ENCODE data around the gene ITSN1.

The ITSN1 gene

DNA sequence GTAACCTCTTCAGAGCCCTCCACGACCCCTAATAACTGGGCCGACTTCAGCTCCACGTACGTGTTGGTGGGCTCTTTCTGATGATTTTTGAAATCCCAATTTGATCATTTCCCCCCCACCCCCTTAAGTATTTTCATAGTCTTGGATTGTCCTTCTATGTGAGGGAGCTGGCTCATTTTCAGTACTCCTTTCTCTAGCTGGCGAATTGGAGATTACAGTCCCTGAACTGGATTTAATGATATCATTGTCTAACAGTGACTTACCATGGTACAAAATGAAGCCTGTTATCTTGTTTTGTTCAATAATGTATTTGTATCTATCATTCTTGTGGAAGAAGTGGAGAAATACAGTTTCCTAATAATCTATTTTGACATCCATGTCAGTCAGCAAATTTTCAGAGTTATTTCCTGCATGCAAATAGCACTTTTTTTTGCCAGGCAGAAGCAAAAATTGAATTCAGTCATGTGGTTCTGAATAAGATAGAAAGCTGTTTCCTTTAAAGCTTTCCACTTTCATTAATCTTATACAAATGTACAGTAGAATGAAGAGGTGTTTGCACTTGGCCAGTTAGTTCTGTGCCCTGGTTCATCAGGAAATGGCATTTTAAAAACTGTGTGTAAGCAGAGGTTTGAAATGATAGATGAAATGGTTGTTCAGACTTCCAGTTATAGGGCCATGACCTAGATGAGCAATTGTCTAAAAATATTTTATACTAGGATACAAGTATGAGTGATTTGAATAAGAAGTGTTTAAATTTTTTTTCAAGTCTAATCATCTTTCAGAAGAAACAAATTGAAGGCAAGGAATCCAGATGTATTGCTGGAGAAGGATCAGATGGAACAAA is 169.1 kb downstream of the ITSN1 start:
- no peak for DNase-seq (ENCODE audit: low read depth)

DNA sequence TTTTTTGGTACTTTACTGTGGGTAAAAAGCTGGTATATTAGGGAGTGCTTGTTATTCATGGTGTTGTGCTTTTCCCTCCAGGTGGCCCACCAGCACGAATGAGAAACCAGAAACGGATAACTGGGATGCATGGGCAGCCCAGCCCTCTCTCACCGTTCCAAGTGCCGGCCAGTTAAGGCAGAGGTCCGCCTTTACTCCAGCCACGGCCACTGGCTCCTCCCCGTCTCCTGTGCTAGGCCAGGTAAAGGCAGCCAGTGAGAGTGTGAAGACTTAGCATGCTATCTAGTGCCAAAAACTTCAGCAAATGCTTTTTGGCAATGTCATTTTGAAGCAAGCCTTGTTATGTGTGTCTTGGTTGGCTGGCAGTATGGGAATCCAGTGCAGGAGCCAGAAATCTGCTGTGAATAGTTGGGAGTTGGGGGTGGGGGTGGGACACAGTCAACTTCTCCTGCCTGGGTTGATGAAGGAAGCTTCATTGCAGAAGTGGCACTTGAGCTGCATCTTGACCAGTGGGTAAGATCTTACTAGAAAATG is 171.6 kb downstream of the ITSN1 start:
- DNase-seq (ENCODE audit: low read depth): no peak

DNA sequence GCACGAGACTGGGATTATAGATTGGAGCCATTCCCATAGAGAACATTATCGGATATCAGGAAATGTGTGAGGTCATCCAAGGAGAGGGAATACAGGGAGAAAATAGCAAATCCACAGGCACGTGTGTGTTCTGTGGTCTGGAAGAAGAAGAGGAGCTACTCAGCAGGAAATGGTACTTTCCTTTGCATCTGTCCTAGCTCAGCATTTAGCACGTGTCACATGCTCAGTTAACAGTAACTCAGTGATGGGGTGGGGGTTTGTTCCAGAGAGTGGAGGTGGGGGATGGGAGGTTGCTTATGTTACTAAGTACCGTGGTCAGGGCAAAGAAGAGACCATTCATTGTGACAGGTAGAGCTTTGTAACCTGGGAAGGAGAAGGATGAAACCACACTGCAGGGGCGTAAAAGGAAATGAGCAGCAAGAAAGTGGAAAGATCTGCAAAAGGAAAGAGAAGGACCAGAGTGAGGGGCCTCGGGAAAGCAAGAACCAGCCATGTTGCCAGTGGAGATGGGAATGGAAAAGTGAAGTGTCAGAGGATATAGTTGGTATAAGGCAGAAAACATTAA is 172.9 kb downstream of the ITSN1 start:
- DNase-seq (ENCODE audit: low read depth): no peak

DNA sequence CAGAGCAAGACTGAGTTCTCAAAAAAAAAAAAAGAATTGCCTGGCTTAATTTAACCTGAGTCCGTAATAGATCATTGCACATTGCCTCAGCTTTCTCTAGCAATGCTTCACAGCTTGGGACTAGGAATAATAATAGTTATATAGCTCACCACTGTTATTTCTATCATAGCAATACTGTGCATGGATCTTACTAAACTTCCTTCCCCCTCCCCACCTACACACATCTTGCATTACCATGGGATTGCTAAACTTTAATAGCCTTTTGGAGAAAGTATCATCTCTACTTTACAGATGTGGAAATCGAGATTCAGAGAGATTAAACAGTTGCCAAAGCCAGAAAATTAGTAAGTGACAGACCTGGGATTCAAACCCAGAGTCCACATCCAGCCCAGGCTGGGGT is 173.9 kb downstream of the ITSN1 start:
- no peak for DNase-seq (ENCODE audit: low read depth)

DNA sequence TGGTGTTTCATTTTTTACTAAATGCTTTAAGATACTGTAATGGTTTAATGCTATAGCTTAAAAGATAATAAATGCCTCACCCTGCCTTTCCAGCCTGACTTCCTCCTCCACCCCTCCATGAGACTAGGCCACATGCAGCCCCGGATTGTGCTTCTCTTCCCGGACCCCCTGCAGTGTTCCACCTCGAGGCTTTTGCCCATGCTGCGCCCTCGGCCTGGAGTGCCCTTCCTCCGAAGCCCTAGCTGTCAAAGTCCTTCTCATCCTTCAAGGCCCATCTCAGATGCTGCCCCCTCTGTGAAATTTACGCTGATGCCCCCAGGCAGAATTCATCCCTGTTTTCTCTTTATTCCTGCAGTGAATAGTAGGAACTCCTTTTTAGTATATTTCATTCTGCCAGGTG is 174.8 kb downstream of the ITSN1 start:
- no peak for DNase-seq (ENCODE audit: low read depth)

DNA sequence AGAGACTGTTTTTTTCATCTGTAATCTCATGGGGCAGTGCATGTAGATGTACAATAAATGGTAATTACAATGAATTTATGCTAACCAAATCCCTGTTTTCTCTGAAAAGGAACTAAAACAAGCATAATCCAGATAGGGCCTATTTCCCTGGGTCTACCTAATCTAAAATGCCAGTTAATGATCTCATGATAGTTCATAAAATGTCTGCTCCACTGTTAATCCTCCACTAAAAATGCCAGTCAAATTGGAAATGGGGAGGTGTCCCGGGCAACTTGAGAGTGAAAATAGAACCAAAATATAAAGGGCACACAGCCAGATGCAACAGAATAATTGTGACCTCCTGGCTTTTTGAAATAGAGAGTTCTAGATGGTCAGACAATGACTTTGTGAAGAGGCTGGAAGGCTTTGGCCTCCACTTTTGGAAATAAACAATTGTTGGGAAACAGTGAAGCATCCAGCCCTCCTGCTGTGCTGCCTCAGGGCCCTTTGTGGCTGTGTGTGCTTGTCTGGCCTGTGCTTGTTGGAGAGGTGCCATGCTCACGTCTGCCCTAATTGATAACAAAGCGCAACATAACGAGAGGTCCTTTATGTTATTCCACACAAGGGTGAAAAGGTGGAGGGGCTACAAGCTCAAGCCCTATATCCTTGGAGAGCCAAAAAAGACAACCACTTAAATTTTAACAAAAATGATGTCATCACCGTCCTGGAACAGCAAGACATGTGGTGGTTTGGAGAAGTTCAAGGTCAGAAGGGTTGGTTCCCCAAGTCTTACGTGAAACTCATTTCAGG is 175.6 kb downstream of the ITSN1 start:
- no peak for DNase-seq (ENCODE audit: low read depth)

DNA sequence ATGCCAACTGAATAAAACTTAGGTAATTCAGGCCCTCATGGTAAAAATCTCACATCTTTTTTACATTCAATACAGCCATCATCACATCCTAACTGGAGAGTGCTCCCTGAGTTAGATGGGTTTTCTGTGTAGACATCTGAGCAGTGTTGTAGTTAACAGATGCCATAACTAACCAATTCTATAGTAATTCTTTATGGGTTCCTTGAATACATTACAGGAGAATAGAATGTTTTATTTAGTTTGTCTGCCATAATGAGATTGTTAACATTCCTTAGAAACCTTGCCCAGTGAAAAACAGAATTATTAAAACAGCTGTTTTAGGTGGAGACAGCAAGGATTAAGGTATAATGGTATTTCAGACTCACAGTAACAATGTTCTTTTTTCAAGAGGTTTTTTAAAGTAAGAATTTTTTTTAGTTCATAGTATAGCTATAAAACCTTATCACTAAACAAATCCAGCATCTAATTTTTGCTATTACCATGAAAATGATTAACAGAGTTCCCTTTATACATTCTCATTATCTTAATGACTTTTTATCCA is 178.0 kb downstream of the ITSN1 start:
- no peak for DNase-seq (ENCODE audit: low read depth)

DNA sequence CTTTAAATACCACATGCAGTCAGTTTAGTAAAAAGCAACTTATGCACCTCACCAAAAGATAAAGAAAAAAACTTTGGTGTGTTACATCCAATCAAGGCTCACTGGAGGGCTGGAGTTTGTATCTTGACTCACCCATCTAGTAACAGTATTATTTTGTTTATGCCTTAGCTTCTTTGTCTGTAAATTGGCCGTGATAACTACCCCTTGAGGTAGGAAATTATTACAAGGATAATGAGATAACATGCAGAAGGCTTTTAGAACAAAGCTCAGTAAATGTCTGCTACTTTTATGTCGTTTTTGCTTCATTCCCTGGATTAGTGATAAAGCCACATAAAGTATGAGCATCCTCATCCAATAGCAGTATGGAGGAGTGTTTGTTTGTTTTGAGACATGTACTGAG is 178.5 kb downstream of the ITSN1 start:
- DNase-seq (ENCODE audit: low read depth): no peak

DNA sequence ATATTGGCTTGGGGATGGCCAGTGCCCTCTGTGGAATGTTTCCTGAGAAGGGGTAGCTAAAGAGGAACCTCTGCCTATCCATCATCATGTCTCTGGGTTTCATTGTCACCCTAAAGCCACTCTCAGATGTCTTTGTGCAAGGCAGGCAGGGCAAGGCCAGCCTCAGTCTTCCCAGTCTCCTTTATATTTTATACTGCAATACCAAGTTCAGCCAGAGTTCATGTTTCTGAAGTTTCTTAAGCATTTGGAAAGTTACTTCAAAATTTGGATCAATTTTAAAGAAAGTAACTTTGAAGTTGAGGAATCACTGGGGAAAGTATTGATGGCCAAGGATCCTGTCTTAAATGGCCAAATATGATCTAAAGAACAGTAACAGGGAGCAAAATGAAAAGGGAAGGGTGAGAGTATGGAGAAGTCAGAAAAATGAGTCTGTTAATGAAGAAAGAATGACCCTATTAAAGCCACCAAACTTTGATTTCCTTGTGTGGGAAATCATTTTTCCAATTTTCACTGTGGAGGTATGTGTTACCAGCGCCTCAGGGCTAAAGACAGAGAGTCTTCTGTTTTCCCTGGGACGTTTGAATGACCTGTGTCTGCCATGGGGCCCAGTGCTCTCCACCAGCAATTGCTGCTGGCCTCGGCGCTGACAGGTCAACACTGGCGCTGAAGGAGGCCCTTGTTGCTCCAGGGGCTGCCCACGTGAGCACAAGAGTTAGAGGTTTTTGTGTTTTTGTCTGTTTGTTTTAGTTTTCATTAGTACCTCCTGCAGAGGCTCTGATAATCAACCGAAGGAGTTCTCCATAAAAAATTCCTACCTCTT is 179.4 kb downstream of the ITSN1 start:
- DNase-seq (ENCODE audit: low read depth): no peak

DNA sequence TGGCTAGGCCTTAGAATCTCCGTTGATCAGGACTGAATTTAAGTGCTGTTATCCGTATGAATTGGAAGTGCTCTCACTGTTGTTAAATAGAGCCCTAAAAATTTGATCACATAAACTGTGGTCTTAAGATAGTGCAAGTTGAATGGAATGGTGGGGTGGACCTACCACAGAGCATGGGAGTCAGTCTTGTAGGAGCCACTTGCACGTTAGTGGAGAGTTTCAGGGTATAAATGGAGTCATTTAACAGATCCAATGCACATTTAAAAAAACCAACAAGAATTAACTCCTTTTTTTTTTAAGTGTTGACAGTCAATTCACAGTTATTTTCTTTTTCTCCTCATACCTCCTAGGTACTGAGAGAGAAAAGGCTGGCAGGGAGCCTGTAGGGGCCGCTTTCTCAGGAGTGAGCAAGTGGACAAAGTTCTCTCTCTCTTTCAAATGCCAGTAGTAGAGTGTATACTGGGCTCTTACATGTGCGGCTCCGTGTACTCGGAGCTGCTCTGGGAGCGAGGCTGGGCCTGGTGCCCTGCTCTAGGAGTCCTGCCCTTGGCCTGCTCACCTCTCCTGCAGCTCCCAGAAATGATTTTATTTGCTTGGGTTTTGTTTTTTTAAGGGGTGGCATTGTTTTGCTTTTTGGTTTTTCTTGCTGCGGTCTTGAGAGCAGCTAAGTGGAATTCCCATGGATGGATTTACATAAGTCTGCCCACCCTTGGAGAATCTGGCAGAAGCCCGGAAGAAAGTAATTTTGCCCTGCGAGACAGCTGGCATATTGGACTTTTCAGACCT is 182.0 kb downstream of the ITSN1 start:
- no peak for DNase-seq (ENCODE audit: low read depth)

DNA sequence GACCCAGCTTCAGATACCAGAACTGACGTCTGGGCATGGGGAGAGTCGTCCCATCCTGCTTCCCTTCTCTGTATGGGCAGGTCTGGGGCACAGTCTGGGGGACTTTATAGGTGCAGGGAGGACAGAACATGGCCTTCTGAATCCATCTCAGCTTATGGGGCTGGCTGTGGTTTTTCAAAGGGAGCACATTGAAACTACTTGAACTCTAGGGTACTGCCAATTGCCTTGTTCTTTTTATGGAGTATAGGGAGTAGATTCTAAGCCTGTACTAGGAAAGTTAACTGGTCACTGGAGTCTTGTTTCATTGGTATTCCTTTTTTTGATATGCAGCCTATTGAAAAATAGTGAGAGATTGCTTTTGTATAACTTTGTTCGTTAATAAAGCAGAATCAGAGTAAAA is 183.1 kb downstream of the ITSN1 start:
- DNase-seq (ENCODE audit: low read depth): no peak

DNA sequence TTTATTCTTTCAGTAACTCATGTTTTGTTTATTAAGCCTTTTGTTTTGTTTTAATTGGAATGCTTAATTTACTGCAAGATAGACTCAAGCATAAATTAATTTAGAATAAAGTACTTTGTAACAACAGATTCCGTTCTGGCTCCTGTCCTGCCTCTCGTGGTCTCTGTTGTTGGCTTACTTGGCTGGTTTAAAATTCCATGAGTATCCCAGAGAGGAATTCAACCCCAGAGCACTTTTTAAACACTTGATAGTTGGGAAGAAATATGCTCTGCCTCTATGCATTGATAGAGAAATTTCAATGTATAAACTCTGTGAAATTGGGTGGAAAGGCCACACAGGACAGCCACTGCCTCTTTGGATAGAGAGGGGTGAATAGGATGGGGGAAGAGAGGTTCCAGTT is 183.6 kb downstream of the ITSN1 start:
- no peak for DNase-seq (ENCODE audit: low read depth)

DNA sequence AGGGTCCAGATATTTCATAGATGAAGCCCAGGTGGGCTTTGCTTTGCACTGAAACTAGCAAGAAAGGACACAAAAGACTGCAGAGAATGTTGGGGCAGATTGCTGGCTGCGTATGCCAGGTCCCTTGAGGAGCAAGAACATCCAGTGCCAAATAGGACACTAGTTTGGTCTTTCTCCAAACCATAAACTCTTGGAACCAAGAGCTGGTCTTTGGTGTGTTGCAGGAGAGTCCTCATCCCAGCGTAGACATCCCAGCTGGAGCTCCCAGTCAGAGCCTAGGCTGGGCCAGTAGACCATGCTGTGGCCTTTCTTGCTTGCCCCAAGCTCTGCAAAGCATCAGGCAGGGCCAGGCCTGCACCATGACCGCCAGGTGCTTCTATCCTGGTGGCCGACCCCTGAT is 185.8 kb downstream of the ITSN1 start:
- no peak for DNase-seq (ENCODE audit: low read depth)

DNA sequence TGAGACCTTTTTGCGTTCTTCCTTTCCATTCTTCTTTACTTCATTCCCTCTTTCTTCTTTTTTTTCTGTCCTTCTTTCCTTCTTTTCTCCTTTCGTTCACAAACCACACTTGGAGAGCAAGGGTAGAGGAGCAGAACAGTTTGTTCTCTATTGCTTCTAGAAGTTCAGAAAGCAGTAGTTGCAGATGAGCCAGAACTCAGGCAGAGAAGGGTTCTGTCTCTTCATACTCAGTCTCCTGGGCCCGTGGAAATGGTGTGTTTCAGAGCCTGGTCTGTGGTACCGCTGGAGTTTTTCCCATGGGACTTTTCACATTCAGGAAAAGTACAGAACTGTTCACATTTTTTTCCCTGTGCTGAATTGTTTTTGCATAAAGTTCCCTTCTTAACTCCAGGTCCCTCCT is 186.3 kb downstream of the ITSN1 start:
- DNase-seq (ENCODE audit: low read depth): no peak

DNA sequence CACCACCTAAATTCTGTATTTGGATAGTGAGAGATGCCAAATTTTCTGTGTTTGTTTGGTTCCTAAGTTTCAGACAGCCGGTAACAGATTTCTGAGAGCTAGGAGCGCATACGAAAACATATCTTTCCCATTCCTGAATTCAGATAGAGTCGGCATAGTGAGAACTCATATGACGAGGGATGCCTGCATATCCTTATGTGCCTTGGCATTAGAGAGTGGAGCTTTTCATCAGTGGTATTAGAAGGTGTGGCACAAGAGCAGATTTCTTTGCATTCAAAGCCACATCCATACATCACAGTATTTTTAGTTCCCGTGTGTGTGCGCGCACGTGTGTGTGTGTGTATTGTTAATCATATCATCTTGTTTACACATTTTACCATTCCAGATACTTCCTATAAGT is 187.5 kb downstream of the ITSN1 start:
- DNase-seq (ENCODE audit: low read depth): no peak

DNA sequence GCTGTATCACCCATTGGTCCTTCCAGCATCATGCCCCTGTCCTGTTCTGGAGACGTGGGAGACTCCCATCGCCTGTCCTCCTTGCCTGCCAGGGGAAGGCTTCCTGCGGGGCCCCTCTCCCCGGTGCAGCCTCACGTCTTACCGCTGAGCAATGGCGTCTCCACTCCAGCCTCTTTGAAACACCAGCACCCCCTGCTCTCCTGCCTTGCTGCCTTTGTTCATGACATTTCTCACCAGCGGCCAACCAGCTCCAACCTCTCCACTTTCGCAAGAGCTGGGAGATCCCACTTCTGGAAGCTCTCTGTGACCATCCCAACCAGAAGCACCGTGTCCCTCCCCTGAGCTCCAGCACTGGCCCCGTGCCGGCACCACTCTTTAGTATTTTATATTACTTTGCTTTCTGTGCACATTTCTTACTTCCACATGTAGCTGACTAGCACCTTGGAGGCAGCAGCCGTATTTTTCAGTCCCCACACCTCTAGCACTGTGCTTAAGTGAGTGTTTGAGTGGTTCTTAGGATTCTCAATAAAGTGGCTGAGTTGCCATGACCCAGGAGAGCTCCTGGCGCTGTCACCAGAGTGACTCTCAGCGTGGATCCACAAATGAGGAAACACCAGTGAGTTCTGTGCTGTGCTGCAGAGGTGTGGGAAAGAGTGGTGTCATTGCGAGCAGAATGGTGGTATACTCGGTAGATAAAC is 189.8 kb downstream of the ITSN1 start:
- no peak for DNase-seq (ENCODE audit: low read depth)

DNA sequence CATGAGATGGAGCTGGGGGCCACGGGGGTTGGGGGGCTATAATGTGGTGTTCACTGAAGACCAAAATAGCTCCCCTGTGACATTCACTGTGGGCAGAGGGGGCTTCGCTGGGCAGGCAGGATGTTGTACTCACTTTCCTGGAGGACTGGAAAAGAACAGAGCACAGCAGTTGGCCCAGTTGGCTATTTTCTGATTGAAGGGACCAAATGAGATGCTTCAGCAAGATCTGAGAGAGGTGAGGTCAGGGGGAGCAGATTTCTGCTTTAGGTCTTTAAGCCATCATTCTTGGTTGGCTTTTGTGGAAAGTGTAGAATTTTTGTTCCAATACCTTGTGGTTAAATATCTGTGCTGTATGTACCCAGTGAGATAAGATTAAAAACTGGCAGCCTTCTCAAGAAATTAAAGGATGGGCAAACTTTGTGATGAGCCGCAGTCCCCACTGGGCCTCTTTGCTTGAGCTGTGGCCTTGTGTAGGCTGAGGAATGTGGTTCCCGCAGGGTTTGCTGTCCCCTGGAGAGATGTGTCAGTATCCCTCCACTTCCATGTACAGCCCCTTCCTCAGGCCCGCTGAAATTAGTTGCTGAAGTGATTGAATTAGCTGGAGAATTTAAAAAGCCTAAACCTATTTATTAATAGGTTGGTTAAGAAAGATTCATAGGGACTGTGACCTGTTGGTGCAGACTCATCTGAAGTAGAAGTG is 192.7 kb downstream of the ITSN1 start:
- DNase-seq (ENCODE audit: low read depth): no peak

DNA sequence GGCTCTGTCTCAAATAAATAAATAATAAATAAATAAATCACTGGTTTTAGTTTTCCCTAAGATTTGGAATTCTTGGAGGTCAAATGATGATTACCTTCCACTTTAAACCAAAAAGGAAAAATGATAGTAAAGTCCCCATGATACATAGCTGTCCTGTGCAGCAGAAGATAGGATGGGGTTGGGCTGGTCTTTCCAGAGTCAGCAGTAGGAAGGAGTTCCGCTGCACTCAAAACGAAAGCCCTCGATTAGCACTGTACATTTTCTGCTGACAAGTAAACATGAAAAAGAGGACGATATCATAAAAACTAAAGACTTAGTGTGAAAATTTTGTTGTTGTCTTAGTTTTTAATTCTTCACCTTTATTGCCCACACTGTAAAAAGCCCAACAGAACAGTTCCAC is 193.6 kb downstream of the ITSN1 start:
- no peak for DNase-seq (ENCODE audit: low read depth)

DNA sequence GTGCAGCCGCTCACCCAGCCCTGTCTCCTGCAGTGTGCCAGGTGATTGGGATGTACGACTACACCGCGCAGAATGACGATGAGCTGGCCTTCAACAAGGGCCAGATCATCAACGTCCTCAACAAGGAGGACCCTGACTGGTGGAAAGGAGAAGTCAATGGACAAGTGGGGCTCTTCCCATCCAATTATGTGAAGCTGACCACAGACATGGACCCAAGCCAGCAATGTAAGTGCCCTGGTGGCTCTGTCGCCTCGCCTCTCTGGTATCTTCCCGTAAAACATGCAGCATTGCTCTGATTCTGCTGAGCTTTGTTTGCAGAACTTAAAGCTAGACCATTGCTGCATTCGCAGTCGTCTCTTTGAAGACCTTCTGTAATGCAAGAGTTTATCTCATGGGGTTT is 194.1 kb downstream of the ITSN1 start:
- no peak for DNase-seq (ENCODE audit: low read depth)

Measured in stimulated activated CD8-positive, alpha-beta memory T cell treated with anti-CD3 and anti-CD28 coated beads, Interleukin-7, amount 100 ng/mL, for 24 hours (primary cell).